ENCODE data around the gene PPARA.

Gene PPARA

DNA sequence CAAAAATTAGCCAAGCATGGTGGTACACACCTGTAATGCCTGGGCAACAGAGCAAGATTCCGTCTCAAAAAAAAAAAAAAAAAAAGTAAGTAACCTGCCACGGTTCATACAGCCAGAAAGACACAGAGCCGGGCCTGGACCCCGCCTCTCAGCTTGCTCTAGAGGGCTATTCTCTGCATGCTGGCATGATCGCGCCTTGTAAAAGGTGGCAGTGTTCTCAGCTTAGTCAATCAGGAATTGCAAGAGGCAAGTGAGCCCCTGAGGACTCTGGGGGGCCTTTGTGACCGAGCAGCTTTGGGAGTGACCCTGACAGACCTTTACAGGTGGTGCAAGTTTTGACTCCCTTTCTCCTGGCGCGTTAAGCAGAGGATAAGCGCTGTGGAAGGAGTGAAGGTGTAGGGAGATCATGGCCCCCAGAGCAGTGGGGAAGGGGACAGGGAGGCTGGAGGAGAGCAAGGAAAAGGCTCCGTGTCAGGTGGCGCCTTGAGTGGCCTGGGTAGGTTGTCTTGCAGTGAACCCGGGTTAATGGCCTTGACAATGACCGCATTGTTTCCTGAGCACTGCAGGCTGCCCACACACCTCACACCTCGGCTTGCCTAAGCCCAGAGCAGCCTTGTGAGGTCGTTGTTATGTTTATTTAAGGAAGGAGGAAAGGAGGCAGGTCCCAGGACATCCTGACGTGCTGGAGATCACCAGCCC, 50.9 kb downstream of the PPARA start:
- H3K4me2 ChIP-seq (ENCODE audit: insufficient read depth, low read length, poor library complexity, severe bottlenecking) = no peak overlapping the region
- H3K79me1 ChIP-seq (ENCODE audit: low read depth, low read length) = peaks cover 2% of the 10 kb centered on the region

DNA sequence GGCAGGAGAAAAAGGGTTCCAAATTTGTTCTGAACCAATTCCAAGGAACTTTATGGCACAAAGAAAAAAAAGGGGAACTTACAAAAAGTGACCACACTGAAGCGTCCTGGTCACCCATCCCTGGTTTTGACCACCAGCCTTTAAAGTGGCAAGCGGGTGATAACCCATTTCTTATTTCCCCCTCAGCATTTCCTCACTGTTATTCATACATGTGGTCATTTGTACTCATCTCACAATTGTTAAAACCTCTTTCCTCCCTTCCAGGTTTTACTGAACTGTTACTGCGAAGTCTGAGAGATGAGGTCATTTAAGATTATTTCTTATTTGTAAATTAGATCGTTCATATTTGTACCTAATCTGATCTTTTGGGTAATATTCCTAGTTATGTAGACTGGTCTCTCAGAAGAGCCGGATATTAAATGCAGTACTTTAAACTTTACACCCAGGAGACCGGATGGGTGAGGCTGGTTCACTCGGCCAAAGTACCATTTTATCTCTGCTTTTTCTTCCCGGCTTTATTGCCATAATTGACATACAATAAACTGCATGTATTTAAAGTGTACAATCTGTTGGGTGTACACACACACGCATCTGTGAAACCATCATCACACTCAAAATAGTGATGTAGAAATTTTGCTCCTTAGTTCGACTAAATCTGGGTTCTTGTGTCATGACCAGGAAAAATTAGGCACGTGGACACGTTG, 52.7 kb downstream of the PPARA start:
- Histone ChIP-seq H3K14ac (ENCODE audit: low read length) (no peak overlapping the region), H2BK12ac (ENCODE audit: low read length) (no peak overlapping the region), H2AFZ (ENCODE audit: low read length) (no peak overlapping the region), H3K27ac (replicated peaks; ENCODE audit: low read length) (no peak overlapping the region), H3K27me3 (ENCODE audit: control insufficient read depth in 3 of 3, insufficient read depth in 3 of 3, low read depth in 1 of 3, low read length in 3 of 3) (no peaks in the 10 kb centered on the region), H4K91ac (ENCODE audit: low read depth, low read length, poor library complexity) (no peak overlapping the region), H3K23ac (ENCODE audit: low read depth, low read length, poor library complexity) (no peak overlapping the region), H3K9me3 (replicated peaks in 1 of 2; ENCODE audit: control insufficient read depth in 2 of 2, insufficient read depth in 1 of 2, low read depth in 1 of 2, low read length in 2 of 2) (no peaks in the 10 kb centered on the region), H3K4me1 (ENCODE audit: control insufficient read depth in 2 of 2, insufficient read depth in 1 of 2, low read depth in 1 of 2, low read length in 2 of 2) (peaks cover 0 to 5% of the 10 kb centered on the region in 2 donors), H3K79me1 (ENCODE audit: low read depth, low read length) (no peaks in the 10 kb centered on the region), H4K8ac (ENCODE audit: low read depth, low read length) (no peak overlapping the region), H3K4ac (ENCODE audit: low read length) (no peak overlapping the region), H3K9ac (ENCODE audit: low read depth, low read length, poor library complexity) (no peak overlapping the region), H2BK5ac (ENCODE audit: low read length) (no peak overlapping the region), H2BK120ac (ENCODE audit: low read depth, low read length) (no peak overlapping the region), H2BK15ac (ENCODE audit: low read length) (no peak overlapping the region), H3K36me3 (replicated peaks in 1 of 2; ENCODE audit: control insufficient read depth in 2 of 2, insufficient read depth in 2 of 2, low read length in 2 of 2) (no peaks in the 10 kb centered on the region), H3K4me3 (ENCODE audit: low read length in 2 of 2) (no peak overlapping the region), H2AK5ac (ENCODE audit: low read depth, low read length) (no peak overlapping the region), H3K4me2 (ENCODE audit: insufficient read depth, low read length, poor library complexity, severe bottlenecking) (no peak overlapping the region), H3K18ac (ENCODE audit: low read length) (no peak overlapping the region)
- no CpG with 5 or more reads among the region's 12 CpGs for WGBS, 2 donors (ENCODE audit: extremely low coverage in 2 of 2, insufficient read length in 2 of 2, insufficient replicate concordance in 1 of 2)
- DNase-seq (ENCODE audit: low spot score) = no peak

More for the DNA sequence above, 50.9 kb downstream of the PPARA start:
- no CpG with 5 or more reads among the region's 17 CpGs for WGBS, 2 donors (ENCODE audit: extremely low coverage in 2 of 2, insufficient read length in 2 of 2, insufficient replicate concordance in 1 of 2)
- no peaks in the 10 kb centered on the region for H3K27me3 ChIP-seq (ENCODE audit: control insufficient read depth in 3 of 3, insufficient read depth in 3 of 3, low read depth in 1 of 3, low read length in 3 of 3)
- no peak overlapping the region for H2BK15ac ChIP-seq (ENCODE audit: low read length)
- no peaks in the 10 kb centered on the region for H3K36me3 ChIP-seq (replicated peaks in 1 of 2; ENCODE audit: control insufficient read depth in 2 of 2, insufficient read depth in 2 of 2, low read length in 2 of 2)
- no peak overlapping the region for H4K91ac ChIP-seq (ENCODE audit: low read depth, low read length, poor library complexity)
- no peak for DNase-seq (ENCODE audit: low spot score)
- H3K23ac ChIP-seq (ENCODE audit: low read depth, low read length, poor library complexity) = no peak overlapping the region
- H2BK12ac ChIP-seq (ENCODE audit: low read length) = no peak overlapping the region
- no peak overlapping the region for H3K4me3 ChIP-seq (ENCODE audit: low read length in 2 of 2)
- H2AK5ac ChIP-seq (ENCODE audit: low read depth, low read length) = no peak overlapping the region
- H3K14ac ChIP-seq (ENCODE audit: low read length) = no peak overlapping the region
- peak overlapping the region; percentile 78 for H3K18ac ChIP-seq (ENCODE audit: low read length)
- no peak overlapping the region for H2AFZ ChIP-seq (ENCODE audit: low read length)
- H3K4me1 ChIP-seq (ENCODE audit: control insufficient read depth in 2 of 2, insufficient read depth in 1 of 2, low read depth in 1 of 2, low read length in 2 of 2) = peaks cover 0 to 5% of the 10 kb centered on the region in 2 donors
- H3K9me3 ChIP-seq (replicated peaks in 1 of 2; ENCODE audit: control insufficient read depth in 2 of 2, insufficient read depth in 1 of 2, low read depth in 1 of 2, low read length in 2 of 2) = no peaks in the 10 kb centered on the region
- H2BK5ac ChIP-seq (ENCODE audit: low read length) = no peak overlapping the region
- H3K9ac ChIP-seq (ENCODE audit: low read depth, low read length, poor library complexity) = no peak overlapping the region
- H4K8ac ChIP-seq (ENCODE audit: low read depth, low read length) = no peak overlapping the region
- no peak overlapping the region for H3K27ac ChIP-seq (replicated peaks; ENCODE audit: low read length)
- no peak overlapping the region for H2BK120ac ChIP-seq (ENCODE audit: low read depth, low read length)
- no peak overlapping the region for H3K4ac ChIP-seq (ENCODE audit: low read length)

DNA sequence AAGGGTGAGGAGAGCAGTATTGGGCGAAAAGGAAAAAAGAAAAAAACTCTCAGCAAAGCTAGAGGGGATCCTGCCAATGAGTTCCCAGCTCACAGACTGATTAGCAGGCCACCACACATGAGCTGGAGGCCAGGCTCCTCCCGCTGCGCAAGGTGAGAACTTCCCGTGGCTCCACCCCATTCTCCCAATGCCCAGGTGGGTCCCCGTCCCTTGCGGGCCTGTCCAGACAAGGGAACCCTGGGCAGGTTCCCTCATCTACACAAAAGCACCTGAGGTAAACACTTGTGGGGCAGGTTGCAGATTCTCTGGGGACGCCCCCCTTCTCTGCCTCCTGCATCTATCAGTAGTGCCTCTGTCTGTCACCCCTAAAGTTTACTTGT, 53.3 kb downstream of the PPARA start:
- no peak overlapping the region for H2BK5ac ChIP-seq (ENCODE audit: low read length)
- peaks cover 0 to 2% of the 10 kb centered on the region in 2 donors for H3K9me3 ChIP-seq (replicated peaks in 1 of 2; ENCODE audit: control insufficient read depth in 2 of 2, insufficient read depth in 1 of 2, low read depth in 1 of 2, low read length in 2 of 2)
- no CpG with 5 or more reads among the region's 7 CpGs for WGBS, 2 donors (ENCODE audit: extremely low coverage in 2 of 2, insufficient read length in 2 of 2, insufficient replicate concordance in 1 of 2)
- H3K27me3 ChIP-seq (ENCODE audit: control insufficient read depth in 3 of 3, insufficient read depth in 3 of 3, low read depth in 1 of 3, low read length in 3 of 3) = no peaks in the 10 kb centered on the region
- H3K14ac ChIP-seq (ENCODE audit: low read length) = no peak overlapping the region
- H3K36me3 ChIP-seq (replicated peaks in 1 of 2; ENCODE audit: control insufficient read depth in 2 of 2, insufficient read depth in 2 of 2, low read length in 2 of 2) = no peaks in the 10 kb centered on the region
- H3K79me1 ChIP-seq (ENCODE audit: low read depth, low read length) = no peaks in the 10 kb centered on the region
- no peak overlapping the region for H3K18ac ChIP-seq (ENCODE audit: low read length)
- H2BK12ac ChIP-seq (ENCODE audit: low read length) = no peak overlapping the region
- H2AK5ac ChIP-seq (ENCODE audit: low read depth, low read length) = no peak overlapping the region
- no peak overlapping the region for H2BK15ac ChIP-seq (ENCODE audit: low read length)
- no peak for DNase-seq (ENCODE audit: low spot score)
- no peak overlapping the region for H3K4me2 ChIP-seq (ENCODE audit: insufficient read depth, low read length, poor library complexity, severe bottlenecking)
- H3K27ac ChIP-seq (replicated peaks; ENCODE audit: low read length) = no peak overlapping the region
- H3K4ac ChIP-seq (ENCODE audit: low read length) = no peak overlapping the region
- H4K91ac ChIP-seq (ENCODE audit: low read depth, low read length, poor library complexity) = no peak overlapping the region
- H3K23ac ChIP-seq (ENCODE audit: low read depth, low read length, poor library complexity) = no peak overlapping the region
- peaks cover 0 to 5% of the 10 kb centered on the region in 2 donors for H3K4me1 ChIP-seq (ENCODE audit: control insufficient read depth in 2 of 2, insufficient read depth in 1 of 2, low read depth in 1 of 2, low read length in 2 of 2)
- no peak overlapping the region for H4K8ac ChIP-seq (ENCODE audit: low read depth, low read length)
- H3K9ac ChIP-seq (ENCODE audit: low read depth, low read length, poor library complexity) = no peak overlapping the region
- H2BK120ac ChIP-seq (ENCODE audit: low read depth, low read length) = no peak overlapping the region
- no peak overlapping the region for H3K4me3 ChIP-seq (ENCODE audit: low read length in 2 of 2)
- no peak overlapping the region for H2AFZ ChIP-seq (ENCODE audit: low read length)

DNA sequence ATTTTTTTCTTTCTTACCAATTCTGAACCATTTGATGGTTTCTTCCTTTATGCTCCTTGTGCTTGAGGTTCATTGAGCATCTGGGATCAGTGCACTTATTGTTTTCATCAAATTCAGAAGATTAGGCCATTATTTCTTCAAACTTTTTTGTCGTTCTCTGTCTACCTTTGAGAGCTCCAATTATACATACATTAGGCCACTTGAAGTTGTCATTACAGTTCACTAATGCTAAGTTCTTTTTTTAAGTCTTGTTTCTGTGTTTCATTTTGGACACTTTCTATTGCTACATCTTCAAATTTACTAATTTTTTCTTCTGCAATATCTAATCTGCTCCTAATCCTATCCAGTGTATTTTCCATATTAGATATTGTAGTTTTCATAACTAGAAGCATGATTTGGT, 58.9 kb downstream of the PPARA start:
- no CpG with 5 or more reads among the region's 1 CpG for WGBS, 2 donors (ENCODE audit: extremely low coverage in 2 of 2, insufficient read length in 2 of 2, insufficient replicate concordance in 1 of 2)
- no peak for DNase-seq (ENCODE audit: low spot score)
- no peak overlapping the region for H2AFZ ChIP-seq (ENCODE audit: low read length)
- no peak overlapping the region for H2BK120ac ChIP-seq (ENCODE audit: low read depth, low read length)
- H3K79me1 ChIP-seq (ENCODE audit: low read depth, low read length) = peaks cover 3% of the 10 kb centered on the region
- no peak overlapping the region for H3K4ac ChIP-seq (ENCODE audit: low read length)
- no peaks in the 10 kb centered on the region for H3K36me3 ChIP-seq (replicated peaks in 1 of 2; ENCODE audit: control insufficient read depth in 2 of 2, insufficient read depth in 2 of 2, low read length in 2 of 2)
- H2BK12ac ChIP-seq (ENCODE audit: low read length) = no peak overlapping the region
- peaks cover 11 to 12% of the 10 kb centered on the region in 2 donors for H3K9me3 ChIP-seq (replicated peaks in 1 of 2; ENCODE audit: control insufficient read depth in 2 of 2, insufficient read depth in 1 of 2, low read depth in 1 of 2, low read length in 2 of 2)
- H3K14ac ChIP-seq (ENCODE audit: low read length) = no peak overlapping the region
- H3K18ac ChIP-seq (ENCODE audit: low read length) = no peak overlapping the region
- no peak overlapping the region for H4K8ac ChIP-seq (ENCODE audit: low read depth, low read length)
- H3K4me1 ChIP-seq (ENCODE audit: control insufficient read depth in 2 of 2, insufficient read depth in 1 of 2, low read depth in 1 of 2, low read length in 2 of 2) = no peaks in the 10 kb centered on the region
- H3K4me2 ChIP-seq (ENCODE audit: insufficient read depth, low read length, poor library complexity, severe bottlenecking) = no peak overlapping the region
- no peak overlapping the region for H4K91ac ChIP-seq (ENCODE audit: low read depth, low read length, poor library complexity)
- no peak overlapping the region for H2AK5ac ChIP-seq (ENCODE audit: low read depth, low read length)
- H3K4me3 ChIP-seq (ENCODE audit: low read length in 2 of 2) = no peak overlapping the region
- no peak overlapping the region for H3K9ac ChIP-seq (ENCODE audit: low read depth, low read length, poor library complexity)
- H2BK5ac ChIP-seq (ENCODE audit: low read length) = no peak overlapping the region
- H3K27me3 ChIP-seq (ENCODE audit: control insufficient read depth in 3 of 3, insufficient read depth in 3 of 3, low read depth in 1 of 3, low read length in 3 of 3) = no peaks in the 10 kb centered on the region
- H3K23ac ChIP-seq (ENCODE audit: low read depth, low read length, poor library complexity) = no peak overlapping the region
- no peak overlapping the region for H2BK15ac ChIP-seq (ENCODE audit: low read length)
- no peak overlapping the region for H3K27ac ChIP-seq (replicated peaks; ENCODE audit: low read length)
